ENCODE measurements around the gene SRRT. TPM values are rescaled to one million over a fixed set of nuclear protein-coding genes. Genes with fewer than 3 reads are reported as not detected.
"Not testable (repeated sequence)": the region's sequence is repeated elsewhere in the genome, so short reads cannot be mapped to it uniquely, and the experiment has no call there.

SRRT gene
- total RNA-seq, 3 donors from 2014 or later: 406 to 450 (median 436) TPM

DNA sequence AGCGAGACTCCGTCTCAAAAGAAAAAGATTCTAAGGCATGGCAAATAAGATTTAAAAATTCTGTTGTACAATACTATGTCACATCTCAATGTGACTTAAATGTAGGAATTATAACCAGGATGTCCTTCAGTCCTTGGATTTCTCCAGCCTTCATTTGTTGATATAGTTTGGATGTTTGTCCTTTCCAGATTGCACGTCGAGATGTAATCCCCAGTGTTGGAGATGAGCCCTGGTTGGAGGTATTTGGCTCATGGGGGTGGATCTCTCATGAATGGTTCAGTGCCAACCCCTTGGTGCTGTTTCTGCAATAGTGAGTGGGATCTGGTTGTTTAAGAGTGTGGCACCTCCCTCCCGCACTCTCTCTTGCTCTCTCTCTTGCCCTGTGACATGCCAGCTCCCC, 33.6 kb downstream of the SRRT start:
- DNase-seq (no peak), ATAC-seq (no peak)
- Mint-ChIP-seq H3K9me3 (no peaks in the 10 kb centered on the region), H3K4me1 (ENCODE audit: low read depth) (no peaks in the 10 kb centered on the region), H3K36me3 (ENCODE audit: insufficient read depth) (no peaks in the 10 kb centered on the region), H3K4me3 (no peak overlapping the region), H3K27me3 (ENCODE audit: low read depth) (peaks cover 18% of the 10 kb centered on the region)

DNA sequence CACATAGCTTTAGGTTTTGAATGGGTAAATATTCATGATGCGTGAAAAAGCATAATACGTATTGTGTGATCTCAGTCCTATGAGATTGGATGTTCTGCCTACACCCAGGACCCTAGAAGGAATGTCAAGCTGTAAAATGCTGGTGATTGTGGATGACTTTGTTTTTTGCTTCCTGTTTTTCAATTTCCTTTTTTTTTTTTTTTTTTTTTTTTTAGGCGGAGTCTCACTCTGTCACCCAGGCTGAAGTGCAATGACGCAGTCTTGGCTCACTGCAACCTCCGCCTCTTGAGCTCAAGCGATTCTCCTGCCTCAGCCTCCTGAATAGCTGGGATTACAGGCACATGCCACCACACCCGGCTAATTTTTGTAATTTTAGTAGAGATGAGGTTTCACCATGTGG, 35.5 kb downstream of the SRRT start:
- H3K9me3 Mint-ChIP-seq; DNase-seq; H3K4me3 Mint-ChIP-seq; ATAC-seq; H3K4me1 Mint-ChIP-seq (ENCODE audit: low read depth); H3K36me3 Mint-ChIP-seq (ENCODE audit: insufficient read depth): not testable (repeated sequence)
- H3K27me3 Mint-ChIP-seq (ENCODE audit: low read depth): peaks cover 15% of the 10 kb centered on the region

DNA sequence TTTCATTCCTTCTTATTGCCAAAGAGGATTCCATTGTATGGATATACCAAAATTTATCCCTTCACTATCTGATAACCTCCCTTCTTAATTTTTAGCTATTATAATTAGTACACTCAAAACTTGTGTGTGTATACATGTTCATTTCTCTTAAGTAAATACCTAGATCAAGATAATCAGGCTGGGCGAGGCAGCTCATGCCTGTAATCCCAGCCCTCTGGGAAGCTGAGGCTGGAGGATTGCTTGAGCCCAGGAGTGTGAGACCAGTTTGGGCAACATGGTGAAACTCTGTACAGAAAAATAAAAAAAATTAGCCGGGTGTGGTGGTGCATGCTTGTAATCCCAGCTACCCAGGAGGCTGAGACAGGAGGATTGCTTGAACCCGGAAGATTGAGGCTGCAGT, 36.6 kb downstream of the SRRT start:
- no peak for ATAC-seq
- Mint-ChIP-seq H3K4me1 (ENCODE audit: low read depth) (no peaks in the 10 kb centered on the region), H3K4me3 (no peak overlapping the region), H3K27me3 (ENCODE audit: low read depth) (peaks cover 15% of the 10 kb centered on the region), H3K36me3 (ENCODE audit: insufficient read depth) (no peaks in the 10 kb centered on the region), H3K9me3 (no peaks in the 10 kb centered on the region)
- DNase-seq: no peak

DNA sequence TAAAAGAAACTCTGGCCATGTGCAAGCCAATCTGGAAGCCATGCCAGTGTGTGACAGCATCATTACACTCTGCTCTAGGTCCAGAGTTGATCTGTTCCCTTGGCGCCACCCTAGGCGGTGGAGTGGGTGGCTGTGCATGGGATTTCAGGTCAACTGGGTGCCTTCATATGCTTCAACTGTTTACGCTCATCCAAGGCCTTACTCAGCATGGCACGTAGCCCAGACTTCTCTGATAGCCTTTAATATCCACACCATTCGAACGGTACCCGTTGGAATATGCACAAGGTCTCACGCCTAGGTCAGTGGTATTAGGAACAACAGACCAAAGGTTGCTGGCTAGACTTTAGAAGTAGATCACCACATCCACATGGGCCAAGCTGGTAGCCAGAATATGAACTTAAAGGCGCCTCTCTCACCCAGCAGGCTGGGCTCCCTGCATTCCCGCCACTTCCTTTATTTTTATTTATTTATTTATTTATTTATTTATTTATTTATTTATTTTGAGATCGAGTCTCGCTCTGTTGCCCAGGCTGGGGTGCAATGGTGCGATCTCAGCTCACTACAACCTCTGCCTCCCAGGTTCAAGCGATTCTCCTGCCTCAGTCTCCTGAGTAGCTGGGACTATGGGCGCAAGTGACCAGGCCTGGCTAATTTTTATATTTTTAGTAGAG, 39.4 kb downstream of the SRRT start:
- no peak overlapping the region for H3K4me3 Mint-ChIP-seq

GRCh38 chr7:100914879-100915447, 40.1 kb downstream of the SRRT start:
- Mint-ChIP-seq H3K27me3 (ENCODE audit: low read depth) (peaks cover 24% of the 10 kb centered on the region), H3K4me3 (no peak overlapping the region), H3K9me3 (no peaks in the 10 kb centered on the region), H3K36me3 (ENCODE audit: insufficient read depth) (no peaks in the 10 kb centered on the region), H3K4me1 (ENCODE audit: low read depth) (no peaks in the 10 kb centered on the region)
- DNase-seq (no peak), ATAC-seq (peak; percentile 28 to 43)

More for the DNA sequence above, 39.4 kb downstream of the SRRT start:
- Mint-ChIP-seq H3K9me3 (no peaks in the 10 kb centered on the region), H3K36me3 (ENCODE audit: insufficient read depth) (no peaks in the 10 kb centered on the region), H3K4me1 (ENCODE audit: low read depth) (no peaks in the 10 kb centered on the region), H3K27me3 (ENCODE audit: low read depth) (peaks cover 24% of the 10 kb centered on the region)
- DNase-seq (no peak), ATAC-seq (no peak)

DNA sequence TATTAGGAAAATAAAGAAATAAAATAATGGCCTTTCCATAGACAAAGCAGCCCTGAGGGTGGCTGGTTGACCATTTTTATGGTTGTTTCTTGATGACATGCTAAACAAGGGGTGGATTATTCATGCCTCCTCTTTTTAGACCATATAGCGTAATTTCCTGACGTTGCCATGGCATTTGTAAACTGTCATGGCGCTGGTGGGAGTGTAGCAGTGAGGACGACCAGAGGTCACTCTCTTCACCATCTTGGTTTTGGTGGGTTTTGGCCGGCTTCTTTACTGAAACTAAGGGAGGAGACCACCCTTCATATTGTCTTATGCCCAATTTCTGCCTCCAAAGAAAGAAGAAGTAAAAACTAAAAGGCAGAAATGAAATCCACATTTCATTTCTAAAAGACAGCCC, 44.4 kb downstream of the SRRT start:
- not testable (repeated sequence) for H3K9me3 Mint-ChIP-seq; H3K4me1 Mint-ChIP-seq (ENCODE audit: low read depth); DNase-seq; H3K36me3 Mint-ChIP-seq (ENCODE audit: insufficient read depth); ATAC-seq; H3K4me3 Mint-ChIP-seq
- H3K27me3 Mint-ChIP-seq (ENCODE audit: low read depth): peaks cover 27% of the 10 kb centered on the region

GRCh38 chr7:100919779-100920437, 45.0 kb downstream of the SRRT start:
- H3K4me1 Mint-ChIP-seq (ENCODE audit: low read depth); H3K36me3 Mint-ChIP-seq (ENCODE audit: insufficient read depth); DNase-seq; ATAC-seq; H3K4me3 Mint-ChIP-seq; H3K9me3 Mint-ChIP-seq: not testable (repeated sequence)
- peaks cover 27% of the 10 kb centered on the region for H3K27me3 Mint-ChIP-seq (ENCODE audit: low read depth)

DNA sequence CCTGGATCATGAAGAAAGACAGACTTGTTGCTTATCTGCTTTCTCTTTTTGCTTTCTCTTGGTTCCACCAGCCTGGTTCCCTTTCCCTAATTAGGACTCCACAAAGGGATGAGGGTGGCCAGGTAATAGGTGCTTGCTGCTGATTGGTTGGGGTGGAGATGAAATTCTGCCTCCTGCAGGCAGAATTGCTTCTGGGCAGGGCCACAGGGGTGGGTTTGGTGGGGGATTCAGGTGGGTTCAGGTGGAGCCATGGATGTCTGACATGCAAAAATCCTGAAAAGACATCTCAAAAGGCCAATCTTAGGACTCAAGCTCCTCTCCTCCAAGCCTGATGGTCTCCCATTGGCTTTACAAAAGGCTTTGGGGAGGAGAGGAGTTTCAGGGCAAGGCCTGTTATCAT, 46.1 kb downstream of the SRRT start:
- ATAC-seq: no peak
- peaks cover 27% of the 10 kb centered on the region for H3K27me3 Mint-ChIP-seq (ENCODE audit: low read depth)
- no peaks in the 10 kb centered on the region for H3K36me3 Mint-ChIP-seq (ENCODE audit: insufficient read depth)

DNA sequence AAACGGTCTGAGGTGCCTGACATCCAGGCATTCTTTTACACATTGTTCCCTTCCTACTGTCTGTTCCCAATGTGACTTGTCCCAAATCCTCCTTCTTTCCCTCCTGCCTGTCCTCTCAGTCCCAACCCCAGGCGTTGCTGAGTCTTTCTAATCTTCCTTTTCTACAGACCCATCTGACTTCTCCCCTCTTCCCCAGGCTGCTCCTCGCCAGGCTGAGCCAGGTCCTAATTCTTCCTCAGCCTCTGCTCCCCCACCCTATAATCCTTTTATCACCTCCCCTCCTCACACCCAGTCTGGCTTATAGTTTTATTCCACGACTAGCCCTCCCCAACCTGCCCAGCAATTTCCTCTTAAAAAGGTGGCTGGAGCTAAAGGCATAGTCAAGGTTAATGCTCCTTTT, 48.7 kb downstream of the SRRT start:
- H3K27me3 Mint-ChIP-seq (ENCODE audit: low read depth): peaks cover 18% of the 10 kb centered on the region
- H3K4me3 Mint-ChIP-seq; H3K9me3 Mint-ChIP-seq; H3K36me3 Mint-ChIP-seq (ENCODE audit: insufficient read depth); DNase-seq; ATAC-seq; H3K4me1 Mint-ChIP-seq (ENCODE audit: low read depth): not testable (repeated sequence)

More for the DNA sequence above, 46.1 kb downstream of the SRRT start:
- Mint-ChIP-seq H3K4me1 (ENCODE audit: low read depth) (no peaks in the 10 kb centered on the region), H3K9me3 (no peaks in the 10 kb centered on the region), H3K4me3 (no peak overlapping the region)
- DNase-seq: no peak

- Mint-ChIP-seq H3K9me3 (peaks cover 7% of the 10 kb centered on the region), H3K36me3 (ENCODE audit: insufficient read depth) (no peaks in the 10 kb centered on the region), H3K27me3 (ENCODE audit: low read depth) (peaks cover 8% of the 10 kb centered on the region), H3K4me3 (no peak overlapping the region), H3K4me1 (ENCODE audit: low read depth) (no peaks in the 10 kb centered on the region)
- ATAC-seq (no peak), DNase-seq (no peak)
These were observed 54.9 kb downstream of the SRRT start for GRCh38 chr7:100929808-100930174.

GRCh38 chr7:100933734-100934133, 58.8 kb downstream of the SRRT start:
- no peak for DNase-seq
- Mint-ChIP-seq H3K36me3 (ENCODE audit: insufficient read depth) (no peaks in the 10 kb centered on the region), H3K9me3 (peaks cover 7% of the 10 kb centered on the region), H3K4me3 (no peak overlapping the region), H3K4me1 (ENCODE audit: low read depth) (no peaks in the 10 kb centered on the region), H3K27me3 (ENCODE audit: low read depth) (peaks cover 15% of the 10 kb centered on the region)
- no peak for ATAC-seq

GRCh38 chr7:100935381-100935780, 60.5 kb downstream of the SRRT start:
- not testable (repeated sequence) for DNase-seq; ATAC-seq; H3K4me1 Mint-ChIP-seq (ENCODE audit: low read depth); H3K36me3 Mint-ChIP-seq (ENCODE audit: insufficient read depth); H3K4me3 Mint-ChIP-seq
- Mint-ChIP-seq H3K27me3 (ENCODE audit: low read depth) (peaks cover 15% of the 10 kb centered on the region), H3K9me3 (peaks cover 11% of the 10 kb centered on the region)

DNA sequence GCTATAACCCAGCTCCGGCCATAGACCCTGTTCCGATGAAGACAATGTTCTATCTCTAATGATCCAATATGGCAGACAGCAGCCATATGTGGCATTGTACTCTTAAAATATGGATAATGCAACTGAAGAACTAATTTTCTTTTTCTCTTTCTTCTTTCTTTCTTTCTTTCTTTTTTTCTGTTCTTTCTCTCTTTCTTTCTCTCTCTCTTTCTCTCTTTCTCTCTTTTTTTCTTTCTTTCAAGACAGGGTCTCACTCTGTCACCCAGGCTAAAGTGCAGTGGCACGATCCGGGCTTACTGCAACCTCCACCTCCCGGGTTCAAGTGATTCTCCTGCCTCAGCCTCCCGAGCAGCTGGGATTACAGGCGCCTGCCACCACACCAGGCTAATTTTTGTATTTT, 61.3 kb downstream of the SRRT start:
- not testable (repeated sequence) for H3K36me3 Mint-ChIP-seq (ENCODE audit: insufficient read depth); DNase-seq; H3K4me1 Mint-ChIP-seq (ENCODE audit: low read depth); ATAC-seq; H3K4me3 Mint-ChIP-seq
- Mint-ChIP-seq H3K27me3 (ENCODE audit: low read depth) (peaks cover 15% of the 10 kb centered on the region), H3K9me3 (peaks cover 11% of the 10 kb centered on the region)
